Vagina (tissue), 2 donors: Measurements from ENCODE around the gene GUCY1A2. TPM values are rescaled to one million over a fixed set of nuclear protein-coding genes. Genes with fewer than 3 reads are reported as not detected.

Source experiments
- DNase-seq, 2 donors: peaks; one replicate each; pipeline ENCODE4 v3.0.0-alpha.2; 2017; ENCODE audit errors: extremely low spot score in 2 of 2
- H3K27ac ChIP-seq: fragments of 200-600 bp; sonication (generic); one replicate; pipeline ENCODE4 v1.5.1; 2019
- H3K27me3 ChIP-seq: fragments of 200-600 bp; sonication (generic); one replicate; pipeline ENCODE4 v1.5.1; 2019
- H3K36me3 ChIP-seq, 2 donors: fragments of 200-600 bp; sonication (generic); one replicate each; pipeline ENCODE4 v1.5.1; 2017 to 2019
- H3K4me1 ChIP-seq: fragments of 200-600 bp; sonication (generic); one replicate; pipeline ENCODE4 v1.5.1; 2019
- H3K4me3 ChIP-seq, 2 donors: fragments of 200-600 bp; sonication (generic); 1 replicate in 1 of 2; 2 replicates in 1 of 2; pipeline ENCODE4 v1.5.1; 2016 to 2019
- H3K9me3 ChIP-seq: fragments of 200-600 bp; sonication (generic); one replicate; pipeline ENCODE4 v1.5.1; 2019
- POLR2A ChIP-seq, 2 donors: fragments of 450-650 bp; IDR thresholded peaks; one replicate each; pipeline ENCODE4 v1.6.1; 2017; ENCODE audit warnings: antibody characterized with exemption in 2 of 2, mild to moderate bottlenecking in 2 of 2, moderate library complexity in 2 of 2
- POLR2AphosphoS5 ChIP-seq, 2 donors: sonication (generic); formaldehyde crosslinking; IDR thresholded peaks; one replicate each; pipeline ENCODE4 v1.9.0; 2017; ENCODE audit warnings: antibody characterized with exemption in 2 of 2, mild to moderate bottlenecking in 2 of 2, low read depth in 1 of 2; ENCODE audit not compliant: insufficient read depth in 1 of 2
- intact Hi-C: fragments of 100-400 bp; cut with DNase I; formaldehyde crosslinking; loops from one replicate; pipeline ENCODE4 v1.15.1; 2023
- total RNA-seq: library from RNA; depleted of rRNA; stranded (reverse); fragments of >200 nt; gene quantifications from one replicate; pipeline ENCODE4 v1.2.3, GENCODE V29; 2016
- TF ChIP-seq, protein P1 (sequence below), 3 experiments: fragments of 450-650 bp in 2 of 3; fragments of 200-600 bp in 1 of 3; sonication (generic) in 1 of 3; IDR thresholded peaks; one replicate each; pipeline ENCODE4 v1.5.1; 2017 to 2019; ENCODE audit warnings: antibody characterized with exemption in 3 of 3, mild to moderate bottlenecking in 2 of 3, moderate library complexity in 2 of 3

Gene GUCY1A2
- total RNA-seq, 1 donor from 2014 or later, result 7.4 TPM

GRCh38 chr11:106724293-106724892 is 293.9 kb downstream of the GUCY1A2 start:
- no peaks in the 10 kb centered on the region for H3K9me3 ChIP-seq
- H3K27ac ChIP-seq, result no peak overlapping the region
- no peaks in the 10 kb centered on the region for H3K4me1 ChIP-seq
- H3K27me3 ChIP-seq, result no peaks in the 10 kb centered on the region
- intact Hi-C loops, result loop anchor here (10.0 kb wide), 1 partner anchor 290 kb away; the partner anchor contains the start of gene GUCY1A2
- H3K36me3 ChIP-seq, result no peaks in the 10 kb centered on the region
- no peak for TF ChIP-seq POLR2AphosphoS5 (IDR thresholded peaks at IDR 0.05; ENCODE audit: insufficient read depth in 1 of 2, low read depth in 1 of 2)
- no peak for TF ChIP-seq POLR2A (IDR thresholded peaks at IDR 0.05)
- TF ChIP-seq, protein P1, sequence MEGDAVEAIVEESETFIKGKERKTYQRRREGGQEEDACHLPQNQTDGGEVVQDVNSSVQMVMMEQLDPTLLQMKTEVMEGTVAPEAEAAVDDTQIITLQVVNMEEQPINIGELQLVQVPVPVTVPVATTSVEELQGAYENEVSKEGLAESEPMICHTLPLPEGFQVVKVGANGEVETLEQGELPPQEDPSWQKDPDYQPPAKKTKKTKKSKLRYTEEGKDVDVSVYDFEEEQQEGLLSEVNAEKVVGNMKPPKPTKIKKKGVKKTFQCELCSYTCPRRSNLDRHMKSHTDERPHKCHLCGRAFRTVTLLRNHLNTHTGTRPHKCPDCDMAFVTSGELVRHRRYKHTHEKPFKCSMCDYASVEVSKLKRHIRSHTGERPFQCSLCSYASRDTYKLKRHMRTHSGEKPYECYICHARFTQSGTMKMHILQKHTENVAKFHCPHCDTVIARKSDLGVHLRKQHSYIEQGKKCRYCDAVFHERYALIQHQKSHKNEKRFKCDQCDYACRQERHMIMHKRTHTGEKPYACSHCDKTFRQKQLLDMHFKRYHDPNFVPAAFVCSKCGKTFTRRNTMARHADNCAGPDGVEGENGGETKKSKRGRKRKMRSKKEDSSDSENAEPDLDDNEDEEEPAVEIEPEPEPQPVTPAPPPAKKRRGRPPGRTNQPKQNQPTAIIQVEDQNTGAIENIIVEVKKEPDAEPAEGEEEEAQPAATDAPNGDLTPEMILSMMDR (IDR thresholded peaks at IDR 0.05), result no peak
- H3K4me3 ChIP-seq, result no peak overlapping the region
- no peak for DNase-seq

GRCh38 chr11:106723071-106723470 is 295.2 kb downstream of the GUCY1A2 start:
- Histone ChIP-seq H3K36me3 (no peaks in the 10 kb centered on the region), H3K4me1 (no peaks in the 10 kb centered on the region), H3K9me3 (no peaks in the 10 kb centered on the region), H3K4me3 (no peak overlapping the region), H3K27ac (no peak overlapping the region), H3K27me3 (no peaks in the 10 kb centered on the region)
- DNase-seq, result no peak
- TF ChIP-seq POLR2AphosphoS5 (IDR thresholded peaks at IDR 0.05; ENCODE audit: insufficient read depth in 1 of 2, low read depth in 1 of 2) (no peak), POLR2A (IDR thresholded peaks at IDR 0.05) (no peak)
- TF ChIP-seq, protein P1 (IDR thresholded peaks at IDR 0.05), result no peak
- intact Hi-C loops, result loop anchor here (10.0 kb wide), 1 partner anchor 292 kb away; the partner anchor contains the start of gene GUCY1A2

- H3K4me1 ChIP-seq, result no peaks in the 10 kb centered on the region
- H3K36me3 ChIP-seq, result no peaks in the 10 kb centered on the region
- intact Hi-C loops, result no loop called here
- H3K27me3 ChIP-seq, result no peaks in the 10 kb centered on the region
- no peak for TF ChIP-seq POLR2A (IDR thresholded peaks at IDR 0.05)
- H3K4me3 ChIP-seq, result no peak overlapping the region
- DNase-seq, result no peak
- no peaks in the 10 kb centered on the region for H3K9me3 ChIP-seq
- H3K27ac ChIP-seq, result no peak overlapping the region
These were observed 301.1 kb downstream of the GUCY1A2 start for GRCh38 chr11:106717222-106717621.

DNA sequence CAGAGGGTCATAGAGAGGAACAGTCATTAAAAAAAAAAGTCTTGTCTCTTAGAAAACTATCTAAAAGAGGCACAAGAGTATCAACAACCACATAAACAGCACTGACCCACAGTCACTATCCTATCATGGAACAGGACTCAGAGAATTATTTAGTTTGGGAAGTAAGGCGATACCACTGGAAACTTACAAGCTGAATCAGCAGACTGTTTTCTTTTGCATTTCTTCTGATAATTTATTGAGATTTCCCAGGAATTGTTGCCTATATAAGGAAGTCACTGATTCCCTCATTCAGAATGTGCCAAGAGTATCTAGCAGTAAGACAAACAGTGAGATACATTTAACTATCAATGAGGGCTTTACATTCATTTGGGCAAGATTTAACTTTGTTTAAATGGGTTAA is 304.1 kb downstream of the GUCY1A2 start:
- Histone ChIP-seq H3K4me3 (no peak overlapping the region), H3K9me3 (no peaks in the 10 kb centered on the region), H3K27ac (no peak overlapping the region), H3K36me3 (no peaks in the 10 kb centered on the region), H3K4me1 (no peaks in the 10 kb centered on the region), H3K27me3 (no peaks in the 10 kb centered on the region)
- DNase-seq, result no peak
- TF ChIP-seq POLR2AphosphoS5 (IDR thresholded peaks at IDR 0.05; ENCODE audit: insufficient read depth in 1 of 2, low read depth in 1 of 2), result no peak
- TF ChIP-seq POLR2A (IDR thresholded peaks at IDR 0.05), result no peak
- TF ChIP-seq, protein P1 (IDR thresholded peaks at IDR 0.05), result no peak
- intact Hi-C loops, result no loop called here

DNA sequence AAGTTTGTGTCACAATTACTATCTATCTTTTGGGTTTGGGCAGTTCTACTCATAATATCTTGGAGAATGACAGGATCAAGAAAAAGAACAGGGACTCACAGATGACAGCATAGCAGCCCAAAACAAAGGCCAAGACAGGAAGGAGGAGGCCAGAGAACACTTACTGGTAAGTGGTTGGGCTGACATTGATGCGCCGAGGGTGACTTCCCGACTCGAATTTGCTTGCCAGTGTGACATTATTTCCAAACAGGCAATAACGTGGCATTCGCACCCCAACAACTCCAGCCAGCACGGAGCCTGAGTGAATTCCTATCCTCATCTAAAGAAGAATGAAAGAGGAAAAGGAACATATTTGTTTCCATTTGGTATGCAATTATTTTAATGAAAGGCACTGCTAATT is 309.9 kb downstream of the GUCY1A2 start:
- no peak for DNase-seq
- intact Hi-C loops, result no loop called here
- TF ChIP-seq POLR2AphosphoS5 (IDR thresholded peaks at IDR 0.05; ENCODE audit: insufficient read depth in 1 of 2, low read depth in 1 of 2), result no peak
- TF ChIP-seq POLR2A (IDR thresholded peaks at IDR 0.05), result no peak
- TF ChIP-seq, protein P1 (IDR thresholded peaks at IDR 0.05), result no peak
- no peak overlapping the region for H3K27ac ChIP-seq
- no peaks in the 10 kb centered on the region for H3K36me3 ChIP-seq
- H3K4me1 ChIP-seq, result no peaks in the 10 kb centered on the region
- H3K27me3 ChIP-seq, result no peaks in the 10 kb centered on the region
- no peaks in the 10 kb centered on the region for H3K9me3 ChIP-seq
- H3K4me3 ChIP-seq, result no peak overlapping the region
